ENCODE data around the gene ARMC2.

DNA sequence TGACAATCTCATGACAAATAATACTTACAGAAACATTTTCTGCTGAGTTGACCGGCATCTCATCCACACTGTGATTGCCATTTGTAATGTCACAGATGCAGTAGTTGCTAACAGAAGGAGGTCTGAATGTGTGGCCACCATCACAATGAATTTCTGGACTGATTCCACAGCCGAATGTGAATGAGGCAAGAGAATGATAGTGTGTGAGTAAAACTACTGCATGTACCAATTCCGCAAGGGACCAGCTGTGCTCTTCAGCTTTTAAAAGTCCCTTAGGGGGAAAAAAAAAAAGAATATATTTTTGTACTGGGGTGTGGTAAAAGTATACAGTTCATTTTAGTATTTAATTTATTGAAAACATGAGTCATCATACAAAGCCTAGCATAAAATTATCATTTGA lies 150.3 kb downstream of the ARMC2 start:
- no peak for TF ChIP-seq TAF1 (IDR thresholded peaks at IDR 0.05; ENCODE audit: borderline replicate concordance, low read depth, low read length)
- TF ChIP-seq, protein P1, sequence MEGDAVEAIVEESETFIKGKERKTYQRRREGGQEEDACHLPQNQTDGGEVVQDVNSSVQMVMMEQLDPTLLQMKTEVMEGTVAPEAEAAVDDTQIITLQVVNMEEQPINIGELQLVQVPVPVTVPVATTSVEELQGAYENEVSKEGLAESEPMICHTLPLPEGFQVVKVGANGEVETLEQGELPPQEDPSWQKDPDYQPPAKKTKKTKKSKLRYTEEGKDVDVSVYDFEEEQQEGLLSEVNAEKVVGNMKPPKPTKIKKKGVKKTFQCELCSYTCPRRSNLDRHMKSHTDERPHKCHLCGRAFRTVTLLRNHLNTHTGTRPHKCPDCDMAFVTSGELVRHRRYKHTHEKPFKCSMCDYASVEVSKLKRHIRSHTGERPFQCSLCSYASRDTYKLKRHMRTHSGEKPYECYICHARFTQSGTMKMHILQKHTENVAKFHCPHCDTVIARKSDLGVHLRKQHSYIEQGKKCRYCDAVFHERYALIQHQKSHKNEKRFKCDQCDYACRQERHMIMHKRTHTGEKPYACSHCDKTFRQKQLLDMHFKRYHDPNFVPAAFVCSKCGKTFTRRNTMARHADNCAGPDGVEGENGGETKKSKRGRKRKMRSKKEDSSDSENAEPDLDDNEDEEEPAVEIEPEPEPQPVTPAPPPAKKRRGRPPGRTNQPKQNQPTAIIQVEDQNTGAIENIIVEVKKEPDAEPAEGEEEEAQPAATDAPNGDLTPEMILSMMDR (IDR thresholded peaks at IDR 0.05): no peak
- TF ChIP-seq RAD21 (IDR thresholded peaks at IDR 0.05; ENCODE audit: low read length): no peak
- TF ChIP-seq, protein P2, sequence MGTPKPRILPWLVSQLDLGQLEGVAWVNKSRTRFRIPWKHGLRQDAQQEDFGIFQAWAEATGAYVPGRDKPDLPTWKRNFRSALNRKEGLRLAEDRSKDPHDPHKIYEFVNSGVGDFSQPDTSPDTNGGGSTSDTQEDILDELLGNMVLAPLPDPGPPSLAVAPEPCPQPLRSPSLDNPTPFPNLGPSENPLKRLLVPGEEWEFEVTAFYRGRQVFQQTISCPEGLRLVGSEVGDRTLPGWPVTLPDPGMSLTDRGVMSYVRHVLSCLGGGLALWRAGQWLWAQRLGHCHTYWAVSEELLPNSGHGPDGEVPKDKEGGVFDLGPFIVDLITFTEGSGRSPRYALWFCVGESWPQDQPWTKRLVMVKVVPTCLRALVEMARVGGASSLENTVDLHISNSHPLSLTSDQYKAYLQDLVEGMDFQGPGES (IDR thresholded peaks at IDR 0.05; ENCODE audit: low read depth, low read length): no peak
